ENCODE measurements around the gene ELOVL2. TPM values are rescaled to one million over a fixed set of nuclear protein-coding genes. Genes with fewer than 3 reads are reported as not detected.
A peak's percentile ranks its signal among the peaks of the same experiment; 100 is the strongest.

The ELOVL2 gene
- polyA plus RNA-seq, 1 donor (not counting 4 experiments of a cell fraction or from before 2014, with no cell fraction given): 0.05 TPM

DNA sequence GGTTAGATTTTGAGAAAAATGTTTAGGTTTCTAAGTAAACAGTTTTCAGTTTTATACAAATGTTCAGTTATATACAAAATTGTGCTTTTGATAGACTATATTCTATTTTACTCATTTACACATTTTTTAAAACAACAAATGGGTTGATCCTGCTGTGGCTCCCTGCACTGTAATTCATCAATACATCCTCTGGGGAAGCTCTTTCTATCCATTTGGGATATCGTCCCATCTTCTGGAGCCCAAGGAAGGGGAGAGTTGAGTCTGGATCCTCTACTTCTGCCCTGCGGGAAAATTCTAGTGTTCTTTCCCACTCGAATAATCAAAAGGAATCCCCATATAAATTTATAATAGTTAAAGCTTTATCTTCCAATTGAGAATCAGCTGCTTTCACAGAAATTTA, 82.3 kb downstream of the ELOVL2 start:
- no peaks in the 10 kb centered on the region for H3K36me3 ChIP-seq (ENCODE audit: control insufficient read depth in 2 of 2, extremely low read depth in 1 of 2, insufficient read depth in 2 of 2, low read length in 2 of 2)
- no peak overlapping the region for H3K9ac ChIP-seq (ENCODE audit: control insufficient read depth, extremely low read depth, insufficient read depth, low read length)
- no peak overlapping the region for H2AFZ ChIP-seq (ENCODE audit: control insufficient read depth, low read length)
- H3K4me1 ChIP-seq (ENCODE audit: control insufficient read depth, extremely low read depth, insufficient read depth, low read length): peaks cover 5% of the 10 kb centered on the region
- no peak for TF ChIP-seq EZH2 (IDR thresholded peaks at IDR 0.05; ENCODE audit: low read length)
- TF ChIP-seq, protein P1, sequence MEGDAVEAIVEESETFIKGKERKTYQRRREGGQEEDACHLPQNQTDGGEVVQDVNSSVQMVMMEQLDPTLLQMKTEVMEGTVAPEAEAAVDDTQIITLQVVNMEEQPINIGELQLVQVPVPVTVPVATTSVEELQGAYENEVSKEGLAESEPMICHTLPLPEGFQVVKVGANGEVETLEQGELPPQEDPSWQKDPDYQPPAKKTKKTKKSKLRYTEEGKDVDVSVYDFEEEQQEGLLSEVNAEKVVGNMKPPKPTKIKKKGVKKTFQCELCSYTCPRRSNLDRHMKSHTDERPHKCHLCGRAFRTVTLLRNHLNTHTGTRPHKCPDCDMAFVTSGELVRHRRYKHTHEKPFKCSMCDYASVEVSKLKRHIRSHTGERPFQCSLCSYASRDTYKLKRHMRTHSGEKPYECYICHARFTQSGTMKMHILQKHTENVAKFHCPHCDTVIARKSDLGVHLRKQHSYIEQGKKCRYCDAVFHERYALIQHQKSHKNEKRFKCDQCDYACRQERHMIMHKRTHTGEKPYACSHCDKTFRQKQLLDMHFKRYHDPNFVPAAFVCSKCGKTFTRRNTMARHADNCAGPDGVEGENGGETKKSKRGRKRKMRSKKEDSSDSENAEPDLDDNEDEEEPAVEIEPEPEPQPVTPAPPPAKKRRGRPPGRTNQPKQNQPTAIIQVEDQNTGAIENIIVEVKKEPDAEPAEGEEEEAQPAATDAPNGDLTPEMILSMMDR (optimal IDR thresholded peaks at IDR 0.05 in 1 of 3, IDR thresholded peaks at IDR 0.05 in 1 of 3, conservative IDR thresholded peaks at IDR 0.05 in 1 of 3; ENCODE audit: extremely low read depth in 1 of 3, insufficient read depth in 2 of 3, low read length in 3 of 3): peak in 1 of 3 experiments; percentile 9
- no peak overlapping the region for H3K4me3 ChIP-seq (ENCODE audit: control insufficient read depth in 2 of 3, extremely low read depth in 1 of 3, insufficient read depth in 2 of 3, low read depth in 1 of 3, low read length in 3 of 3)
- no peaks in the 10 kb centered on the region for H3K79me2 ChIP-seq (ENCODE audit: control insufficient read depth, insufficient read depth, low read length)
- H3K9me3 ChIP-seq (ENCODE audit: control insufficient read depth, low read depth, low read length): no peaks in the 10 kb centered on the region
- no peaks in the 10 kb centered on the region for H3K9me1 ChIP-seq (ENCODE audit: control insufficient read depth, extremely low read depth, insufficient read depth, low read length)
- H3K4me2 ChIP-seq (ENCODE audit: control insufficient read depth, extremely low read depth, insufficient read depth, low read depth, low read length): no peak overlapping the region
- H4K20me1 ChIP-seq (ENCODE audit: control insufficient read depth, extremely low read depth, insufficient read depth, low read length): no peaks in the 10 kb centered on the region
- dilution Hi-C loops (cut with MboI; ENCODE audit: extremely low pct_ligation_motif_present, low sequenced_read_pairs): loop anchor here (25.0 kb wide), 1 partner anchor 100 kb away; no protein-coding TSS in a partner anchor
- no peak overlapping the region for H3K27ac ChIP-seq (ENCODE audit: control insufficient read depth, insufficient read depth, low read length)
- no peaks in the 10 kb centered on the region for H3K27me3 ChIP-seq (ENCODE audit: control insufficient read depth, extremely low read depth, insufficient read depth, low read length)
- FAIRE-seq: no peak
- no peak for DNase-seq (ENCODE audit: low read depth, low spot score)

DNA sequence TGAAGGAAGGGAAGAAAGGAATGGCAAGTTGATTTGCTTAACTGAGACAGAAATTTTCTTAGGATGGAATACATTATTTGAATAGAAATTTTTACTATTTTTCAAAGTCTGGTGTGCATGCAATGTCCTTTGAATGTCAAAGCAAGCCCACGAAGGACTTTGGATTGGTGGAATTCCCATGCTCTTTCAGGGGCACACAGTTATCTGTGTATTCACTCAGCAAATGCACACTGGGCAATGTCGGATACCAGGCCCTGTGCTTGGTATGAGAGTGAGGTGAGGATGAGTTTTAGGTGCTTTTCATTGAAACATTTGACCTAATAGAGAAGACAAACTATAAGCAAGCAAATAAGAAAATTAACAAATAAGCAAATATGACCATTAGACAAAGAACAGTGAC, 83.9 kb downstream of the ELOVL2 start:
- no peak for DNase-seq (ENCODE audit: low read depth, low spot score)
- H3K27ac ChIP-seq (ENCODE audit: control insufficient read depth, insufficient read depth, low read length): no peak overlapping the region
- H3K9ac ChIP-seq (ENCODE audit: control insufficient read depth, extremely low read depth, insufficient read depth, low read length): no peak overlapping the region
- no peak for FAIRE-seq
- H3K36me3 ChIP-seq (ENCODE audit: control insufficient read depth in 2 of 2, extremely low read depth in 1 of 2, insufficient read depth in 2 of 2, low read length in 2 of 2): no peaks in the 10 kb centered on the region
- TF ChIP-seq EZH2 (IDR thresholded peaks at IDR 0.05; ENCODE audit: low read length): no peak
- TF ChIP-seq, protein P1 (optimal IDR thresholded peaks at IDR 0.05 in 1 of 3, IDR thresholded peaks at IDR 0.05 in 1 of 3, conservative IDR thresholded peaks at IDR 0.05 in 1 of 3; ENCODE audit: extremely low read depth in 1 of 3, insufficient read depth in 2 of 3, low read length in 3 of 3): no peak
- H3K27me3 ChIP-seq (ENCODE audit: control insufficient read depth, extremely low read depth, insufficient read depth, low read length): no peaks in the 10 kb centered on the region
- H3K79me2 ChIP-seq (ENCODE audit: control insufficient read depth, insufficient read depth, low read length): no peaks in the 10 kb centered on the region
- H3K9me3 ChIP-seq (ENCODE audit: control insufficient read depth, low read depth, low read length): no peaks in the 10 kb centered on the region
- H3K4me1 ChIP-seq (ENCODE audit: control insufficient read depth, extremely low read depth, insufficient read depth, low read length): peaks cover 5% of the 10 kb centered on the region
- no peaks in the 10 kb centered on the region for H4K20me1 ChIP-seq (ENCODE audit: control insufficient read depth, extremely low read depth, insufficient read depth, low read length)
- dilution Hi-C loops (cut with MboI; ENCODE audit: extremely low pct_ligation_motif_present, low sequenced_read_pairs): loop anchor here (25.0 kb wide), 1 partner anchor 102 kb away; no protein-coding TSS in a partner anchor
- no peak overlapping the region for H3K4me3 ChIP-seq (ENCODE audit: control insufficient read depth in 2 of 3, extremely low read depth in 1 of 3, insufficient read depth in 2 of 3, low read depth in 1 of 3, low read length in 3 of 3)
- no peak overlapping the region for H2AFZ ChIP-seq (ENCODE audit: control insufficient read depth, low read length)
- H3K4me2 ChIP-seq (ENCODE audit: control insufficient read depth, extremely low read depth, insufficient read depth, low read depth, low read length): no peak overlapping the region
- H3K9me1 ChIP-seq (ENCODE audit: control insufficient read depth, extremely low read depth, insufficient read depth, low read length): no peaks in the 10 kb centered on the region
